Stimulated activated CD4-positive, alpha-beta T cell treated with anti-CD3 and anti-CD28 coated beads, Interleukin-2, amount 100 ng/mL, for 4 hours (primary cell): ENCODE data around the gene S100A3.
"Not testable (repeated sequence)": the region's sequence is repeated elsewhere in the genome, so short reads cannot be mapped to it uniquely, and the experiment has no call there.

Source experiments
- DNase-seq: peaks from one replicate; pipeline ENCODE4 v3.0.0-alpha.2; 2020; ENCODE audit warnings: low read depth

The S100A3 gene, protein sequence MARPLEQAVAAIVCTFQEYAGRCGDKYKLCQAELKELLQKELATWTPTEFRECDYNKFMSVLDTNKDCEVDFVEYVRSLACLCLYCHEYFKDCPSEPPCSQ

GRCh38 chr1:153548722-153549688 is at the start of gene S100A3:
S100A3 (minus strand) TSS chr1:153549258; CDS start chr1:153548485, 773 bp downstream.
- no peak for DNase-seq

DNA sequence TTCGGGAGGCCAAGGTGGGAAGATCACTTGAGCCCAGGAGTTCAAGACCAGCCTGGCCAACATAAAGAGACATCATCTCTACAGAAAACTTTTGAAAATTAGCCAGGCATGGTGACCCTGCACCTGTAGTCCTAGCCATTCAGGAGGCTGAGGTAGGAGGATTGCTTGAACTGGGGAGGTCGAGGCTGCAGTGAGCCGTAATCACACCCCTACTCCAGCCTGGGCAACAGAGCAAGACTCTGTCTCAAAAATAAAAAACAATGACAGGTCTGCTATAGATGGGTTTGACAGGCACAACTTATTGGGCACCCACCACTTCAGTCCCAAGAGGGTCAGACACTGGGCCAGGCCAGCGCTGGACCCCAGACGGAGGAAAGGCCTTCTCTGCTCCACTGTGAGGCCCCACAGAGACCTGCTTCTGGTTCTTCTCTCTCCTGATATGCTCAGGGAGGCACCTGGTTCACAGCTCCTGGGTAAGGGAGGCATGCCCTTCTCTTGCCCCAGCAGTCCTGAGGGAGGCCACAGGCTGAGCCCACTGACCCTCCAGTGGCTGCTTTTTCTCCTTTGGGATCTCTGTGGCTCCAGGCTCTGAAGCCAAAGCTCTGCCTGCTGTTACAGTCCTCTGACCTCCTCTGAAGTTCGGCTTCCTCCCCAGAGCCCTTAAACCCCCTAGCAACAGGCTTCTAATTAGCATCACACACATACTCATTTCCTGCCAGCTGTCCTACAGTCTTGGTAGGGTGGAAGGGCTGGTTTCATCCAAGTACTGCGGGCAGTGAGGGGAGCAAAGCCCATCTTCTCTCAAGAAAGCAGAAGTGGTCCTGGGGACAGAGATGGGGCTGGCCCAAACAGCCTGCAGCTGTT is 49.5 kb upstream of the S100A3 start:
- DNase-seq, result no peak

DNA sequence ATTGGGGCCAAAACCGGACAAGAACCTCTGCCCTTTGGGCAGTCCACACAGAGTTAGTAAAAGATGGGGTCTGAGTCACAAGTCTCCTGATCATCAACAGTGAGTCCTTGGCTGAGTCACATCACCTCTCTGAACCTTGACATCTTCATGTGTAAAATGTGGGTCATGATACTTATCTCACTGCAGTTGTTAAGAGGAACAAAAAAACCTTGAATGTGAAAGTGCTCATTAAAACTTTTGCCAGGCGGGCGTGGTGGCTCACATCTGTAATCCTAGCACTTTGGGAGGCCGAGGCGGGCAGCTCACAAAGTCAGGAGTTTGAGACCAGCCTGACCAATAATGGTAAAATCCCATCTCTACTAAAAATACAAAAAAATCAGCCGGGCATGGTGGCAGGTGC is 48.1 kb upstream of the S100A3 start:
- DNase-seq, result no peak

DNA sequence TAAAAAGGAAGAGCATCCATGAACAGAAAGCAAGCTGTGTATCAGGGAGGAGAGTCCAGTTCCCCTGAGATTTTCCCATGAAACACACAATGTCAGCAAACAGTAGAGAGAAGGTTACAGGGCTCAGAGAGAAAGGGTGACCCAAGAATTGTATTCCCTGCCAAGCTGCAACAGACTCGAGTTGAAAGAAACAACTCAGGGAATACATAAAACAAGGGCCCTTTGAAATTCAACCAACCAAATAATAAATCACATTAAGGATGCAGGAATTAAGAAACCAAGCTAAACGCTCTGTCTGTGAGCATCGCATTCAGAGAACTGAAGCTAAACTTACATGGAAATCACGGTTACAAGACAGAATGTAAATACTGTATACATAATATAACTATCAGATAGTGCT is 43.7 kb upstream of the S100A3 start:
- no peak for DNase-seq

DNA sequence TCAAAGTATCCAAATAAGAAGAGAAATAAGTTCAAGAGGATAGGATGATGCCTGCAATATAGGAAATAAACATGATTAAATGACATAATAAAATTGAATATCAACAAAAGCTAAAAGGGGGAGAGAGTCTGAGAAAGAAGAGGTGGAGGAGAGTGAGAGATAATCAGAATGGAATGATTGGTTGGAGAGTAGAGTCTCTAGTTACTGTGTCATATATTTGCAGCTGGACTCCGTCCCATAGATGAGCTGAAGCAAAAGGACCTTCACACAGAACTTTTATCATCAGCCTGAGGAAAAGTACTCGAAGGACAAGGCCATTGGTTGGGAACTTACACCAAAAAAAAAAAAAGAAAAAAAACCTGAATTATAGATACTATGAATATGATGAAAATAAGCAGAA is 39.4 kb upstream of the S100A3 start:
- no peak for DNase-seq

DNA sequence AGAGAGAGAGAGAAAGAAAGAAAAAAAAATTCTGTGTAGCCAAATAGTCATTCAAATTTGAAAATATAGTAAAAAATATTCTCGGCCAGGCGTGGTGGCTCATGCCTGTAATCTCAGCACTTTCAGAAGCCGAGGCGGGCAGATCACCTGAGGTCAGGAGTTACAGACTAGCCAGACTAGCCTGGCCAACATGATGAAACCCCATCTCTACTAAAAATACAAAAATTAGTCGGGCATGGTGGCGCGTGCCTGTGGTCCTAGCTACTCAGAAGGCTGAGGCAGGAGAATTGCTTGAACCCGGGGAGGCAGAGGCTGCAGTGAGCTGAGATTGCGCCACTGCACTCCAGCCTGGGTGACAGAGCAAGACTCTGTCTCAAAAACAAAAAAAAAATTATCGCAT is 39.0 kb upstream of the S100A3 start:
- DNase-seq, result not testable (repeated sequence)

- DNase-seq, result no peak
These were observed 38.3 kb upstream of the S100A3 start for GRCh38 chr1:153587314-153587713.

DNA sequence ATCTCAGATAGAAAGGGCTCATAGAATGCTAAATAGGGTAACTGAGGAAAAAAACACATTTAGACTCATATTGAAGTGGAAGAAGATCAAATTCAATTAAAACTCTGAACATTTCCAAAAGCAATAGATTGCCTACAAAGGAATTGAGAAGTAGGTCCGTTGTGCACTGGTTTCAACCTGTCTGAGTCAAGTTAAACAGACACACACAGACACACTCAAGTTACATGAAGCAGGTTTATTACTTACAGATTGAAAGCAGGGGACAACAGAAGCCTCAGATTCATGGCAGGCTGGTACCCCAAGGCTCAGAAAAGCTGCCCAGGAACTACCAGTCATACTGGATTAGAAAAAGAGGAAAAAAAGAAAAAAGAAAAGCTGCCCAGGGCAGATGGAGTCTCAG is 37.3 kb upstream of the S100A3 start:
- no peak for DNase-seq

DNA sequence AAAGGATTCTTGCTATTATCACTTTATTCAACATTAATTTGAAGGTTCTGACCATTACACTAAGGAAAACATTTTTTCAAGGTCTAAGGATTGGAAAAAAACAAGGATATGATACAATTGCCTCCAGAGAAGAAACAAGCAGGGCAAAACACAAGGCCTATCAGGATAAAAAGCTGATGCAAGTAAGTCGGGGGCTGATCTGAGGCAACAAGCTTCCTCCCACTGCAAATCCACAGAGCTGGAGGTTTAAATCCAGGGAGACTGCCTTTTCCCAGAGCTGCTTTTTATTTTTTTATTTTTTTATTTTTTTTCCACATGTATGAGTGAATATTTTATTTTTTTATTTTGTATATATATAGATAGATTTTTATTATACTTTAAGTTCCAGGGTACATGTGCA is 35.9 kb upstream of the S100A3 start:
- no peak for DNase-seq

- DNase-seq, result no peak
These were observed 34.9 kb upstream of the S100A3 start for GRCh38 chr1:153583976-153584375.

DNA sequence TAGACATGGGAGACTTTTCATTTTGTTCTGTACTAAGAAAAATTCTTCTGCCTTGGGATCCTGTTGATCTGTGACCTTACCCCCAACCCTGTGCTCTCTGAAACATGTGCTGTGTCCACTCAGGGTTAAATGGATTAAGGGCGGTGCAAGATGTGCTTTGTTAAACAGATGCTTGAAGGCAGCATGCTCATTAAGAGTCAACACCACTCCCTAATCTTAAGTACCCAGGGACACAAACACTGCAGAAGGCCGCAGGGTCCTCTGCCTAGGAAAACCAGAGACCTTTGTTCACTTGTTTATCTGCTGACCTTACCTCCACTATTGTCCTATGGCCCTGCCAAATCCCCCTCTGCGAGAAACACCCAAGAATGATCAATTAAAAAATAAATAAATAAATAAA is 34.5 kb upstream of the S100A3 start:
- not testable (repeated sequence) for DNase-seq

- DNase-seq, result not testable (repeated sequence)
These were observed 33.8 kb upstream of the S100A3 start for GRCh38 chr1:153582836-153583235.

DNA sequence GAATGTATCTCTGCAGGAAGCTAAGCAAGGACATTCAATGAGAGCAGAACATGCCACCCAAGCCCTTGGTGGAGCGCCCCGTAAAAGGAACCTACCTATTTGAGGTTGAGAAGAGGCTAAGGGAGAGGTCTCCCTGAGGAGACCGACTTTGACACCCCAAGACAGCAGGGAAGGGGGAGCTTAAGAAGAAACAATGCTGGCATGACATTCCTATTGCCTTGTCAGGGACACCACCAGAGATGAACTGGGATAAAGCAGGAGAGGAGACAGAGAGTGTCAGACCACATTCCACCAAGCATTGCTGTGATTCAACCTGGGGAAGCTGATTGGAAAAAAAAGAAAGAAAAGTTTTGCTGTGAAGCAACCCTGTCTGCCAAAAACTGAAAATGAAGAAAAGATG is 29.9 kb upstream of the S100A3 start:
- no peak for DNase-seq

- no peak for DNase-seq
These were observed 29.4 kb upstream of the S100A3 start for GRCh38 chr1:153578490-153578889.

DNA sequence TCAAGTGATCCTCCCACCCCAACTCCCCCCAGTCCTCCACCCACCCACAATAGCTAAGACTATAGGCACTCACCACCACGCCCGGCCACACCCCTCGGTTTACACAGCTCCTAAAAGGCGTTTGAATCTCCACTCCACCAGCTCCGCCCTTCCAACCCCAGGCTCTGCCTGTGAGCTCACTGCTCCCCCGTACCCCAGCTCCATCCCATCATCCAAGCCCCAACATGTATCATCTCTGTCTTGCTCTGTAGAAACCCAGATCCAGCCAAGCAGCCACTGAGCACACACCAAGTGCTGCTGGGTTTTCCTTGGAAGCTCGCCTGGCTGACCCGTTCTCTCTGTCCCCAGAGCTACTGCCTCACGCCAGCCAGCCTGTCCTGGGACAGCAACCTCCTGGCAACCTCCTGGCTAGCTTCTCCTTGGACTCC is 28.6 kb upstream of the S100A3 start:
- DNase-seq, result no peak

DNA sequence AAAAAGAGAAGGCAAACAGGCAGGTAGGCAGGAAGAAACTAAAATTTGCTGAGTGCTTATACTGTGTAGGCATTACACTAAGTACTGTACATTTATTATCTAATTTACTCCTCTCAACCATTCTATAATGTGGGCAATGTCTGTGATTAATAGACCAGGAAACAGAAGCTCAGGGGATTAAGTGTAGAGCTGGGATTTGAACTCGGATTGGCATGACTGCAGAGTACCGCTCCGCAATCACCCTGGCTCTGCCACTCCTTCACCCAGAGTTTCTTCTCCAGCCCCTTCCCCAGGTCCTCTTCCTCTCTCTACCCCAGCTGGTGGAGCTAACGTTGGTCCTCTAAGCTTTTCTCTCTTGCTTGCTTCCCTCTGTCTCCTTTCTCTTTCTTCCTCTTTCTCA is 28.1 kb upstream of the S100A3 start:
- DNase-seq, result no peak

- not testable (repeated sequence) for DNase-seq
These were observed 26.4 kb upstream of the S100A3 start for GRCh38 chr1:153575497-153575896.

DNA sequence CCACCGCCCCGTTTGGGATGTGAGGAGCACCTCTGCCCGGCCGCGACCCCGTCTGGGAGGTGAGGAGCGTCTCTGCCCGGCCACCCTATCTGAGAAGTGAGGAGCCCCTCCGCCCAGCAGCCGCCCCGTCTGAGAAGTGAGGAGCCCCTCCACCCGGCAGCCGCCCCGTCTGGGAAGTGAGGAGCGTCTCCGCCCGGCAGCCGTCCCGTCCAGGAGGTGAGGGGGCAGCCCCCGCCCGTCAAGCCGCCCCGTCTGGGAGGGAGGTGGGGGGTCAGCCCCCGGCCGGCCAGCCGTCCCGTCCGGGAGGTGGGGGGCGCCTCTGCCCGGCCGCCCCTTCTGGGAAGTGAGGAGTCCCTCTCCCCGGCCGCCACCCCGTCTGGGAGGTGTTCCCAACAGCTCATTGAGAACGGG is 26.0 kb upstream of the S100A3 start:
- DNase-seq, result not testable (repeated sequence)

- DNase-seq, result no peak
These were observed 24.3 kb upstream of the S100A3 start for GRCh38 chr1:153573351-153573750.

DNA sequence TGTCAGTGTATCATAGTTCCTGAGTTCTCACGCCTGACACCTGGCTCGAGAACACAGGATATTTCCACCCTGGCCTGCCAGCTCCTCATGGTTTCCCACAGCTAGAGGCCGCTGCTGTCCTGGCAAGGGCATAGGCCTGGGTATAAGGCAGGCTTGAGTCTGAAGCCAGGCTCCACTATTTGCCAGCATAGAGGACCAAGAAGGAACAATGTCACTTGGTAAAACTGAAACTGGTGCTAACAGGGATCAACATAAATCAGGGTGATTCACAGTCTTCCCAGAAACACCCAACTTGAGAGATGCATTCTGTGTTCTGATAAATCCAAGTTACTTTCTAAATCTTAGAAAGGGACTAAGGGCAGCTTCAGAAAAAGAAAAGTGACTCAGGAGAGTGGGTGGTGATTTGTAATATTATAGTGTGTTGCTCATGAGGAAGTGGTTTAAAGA is 23.5 kb upstream of the S100A3 start:
- no peak for DNase-seq

- DNase-seq, result no peak
These were observed 22.6 kb upstream of the S100A3 start for GRCh38 chr1:153571706-153572105.

DNA sequence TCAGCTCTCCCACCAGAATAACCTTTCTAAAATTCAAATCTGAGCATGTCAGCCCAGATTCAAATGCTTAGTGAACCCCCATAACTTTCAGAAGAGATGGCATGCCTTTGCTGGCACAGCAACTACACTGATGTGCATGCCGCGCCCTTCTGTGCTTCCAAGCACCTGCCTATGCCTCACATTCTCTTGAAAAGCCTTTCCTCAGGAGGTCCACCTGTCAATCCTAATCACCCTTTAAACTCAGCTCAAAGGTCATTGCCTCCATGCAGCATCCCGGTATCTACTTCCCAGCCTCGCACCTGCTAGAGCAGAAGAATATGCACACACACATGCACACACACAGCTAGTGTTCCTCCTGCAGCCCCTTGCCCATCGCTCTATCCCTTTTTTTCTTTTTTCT is 21.8 kb upstream of the S100A3 start:
- no peak for DNase-seq

DNA sequence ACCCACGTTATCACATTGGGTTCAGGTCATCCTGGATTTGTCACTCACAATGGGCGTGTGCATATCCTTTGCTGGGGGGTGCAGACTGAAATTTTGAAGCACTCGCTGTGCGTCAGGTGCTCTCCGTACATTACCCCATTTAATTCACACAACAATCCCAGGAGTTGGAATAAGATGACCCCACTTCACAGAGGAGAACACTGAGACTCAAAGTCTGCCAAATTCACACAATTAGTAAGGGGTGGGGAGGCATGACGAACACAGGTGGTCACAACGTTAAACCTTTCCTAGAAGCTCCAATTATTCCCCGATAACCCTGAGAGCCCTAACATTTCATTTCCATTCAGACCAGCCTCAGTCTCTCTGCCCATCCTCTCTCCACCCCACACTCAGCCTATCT is 20.4 kb upstream of the S100A3 start:
- DNase-seq, result no peak
